Hematopoietic multipotent progenitor cell treated with erythropoietin and hydrocortisone succinate and interleukin-3 and kit ligand, for 15 days (in vitro differentiated cells): ENCODE measurements around the gene MAML2.
"Not testable (repeated sequence)": the region's sequence is repeated elsewhere in the genome, so short reads cannot be mapped to it uniquely, and the experiment has no call there.

Experiments used
- DNase-seq: peaks from one replicate; pipeline ENCODE4 v3.0.0-alpha.2; 2015; ENCODE audit warnings: low spot score

Gene MAML2

DNA sequence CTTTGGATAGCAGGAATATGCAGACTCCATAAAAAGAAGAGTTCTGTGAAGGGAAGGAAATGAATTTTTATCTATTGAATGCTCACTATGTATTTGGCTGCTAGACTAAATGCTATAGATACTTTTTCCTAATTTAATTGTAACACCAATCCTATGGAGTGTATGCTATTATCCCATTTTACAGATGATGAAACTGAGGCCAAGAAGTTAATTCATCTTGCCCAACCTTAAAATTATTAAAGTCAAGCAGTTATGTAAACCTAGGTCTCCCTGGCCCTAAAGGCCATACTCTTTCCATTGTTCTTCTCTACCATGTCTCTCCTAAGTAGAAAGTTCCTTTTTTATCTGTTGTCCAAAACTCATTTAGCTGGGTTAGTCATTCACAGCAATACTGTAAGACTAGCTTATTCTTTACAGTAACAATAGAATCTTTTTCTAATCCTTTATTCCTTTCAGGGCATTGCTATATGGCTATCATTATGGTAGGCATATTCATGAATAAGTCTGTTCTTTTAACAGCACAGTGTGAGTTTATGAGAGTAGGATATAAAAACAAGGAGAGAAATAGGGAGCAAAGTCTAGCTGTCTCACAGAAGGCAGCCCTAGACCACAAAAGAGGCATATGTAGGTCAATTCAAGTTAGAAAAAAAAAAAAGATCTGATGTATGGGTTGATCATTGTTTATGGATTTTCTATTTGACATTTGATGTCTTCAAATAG is 50.5 kb downstream of the MAML2 start:
- no peak for DNase-seq

DNA sequence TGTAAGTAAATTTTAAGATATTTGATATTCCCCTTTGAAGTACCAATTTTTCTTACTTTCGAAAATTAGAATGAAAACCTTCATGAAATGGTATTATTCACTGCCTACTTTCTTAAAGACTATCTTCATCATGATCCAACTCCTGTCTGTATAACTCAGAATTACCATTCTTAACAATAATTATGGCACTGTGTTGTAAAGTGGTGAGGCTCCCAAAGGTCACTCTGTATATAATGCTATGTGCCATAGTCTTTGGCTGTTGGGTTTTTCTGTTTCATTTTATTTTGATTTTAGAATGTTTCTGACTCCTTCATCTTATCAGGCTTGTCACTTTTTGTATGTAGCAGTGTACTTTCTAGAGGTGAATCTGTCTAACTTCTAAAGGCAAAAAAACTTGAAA is 52.4 kb downstream of the MAML2 start:
- DNase-seq: no peak

DNA sequence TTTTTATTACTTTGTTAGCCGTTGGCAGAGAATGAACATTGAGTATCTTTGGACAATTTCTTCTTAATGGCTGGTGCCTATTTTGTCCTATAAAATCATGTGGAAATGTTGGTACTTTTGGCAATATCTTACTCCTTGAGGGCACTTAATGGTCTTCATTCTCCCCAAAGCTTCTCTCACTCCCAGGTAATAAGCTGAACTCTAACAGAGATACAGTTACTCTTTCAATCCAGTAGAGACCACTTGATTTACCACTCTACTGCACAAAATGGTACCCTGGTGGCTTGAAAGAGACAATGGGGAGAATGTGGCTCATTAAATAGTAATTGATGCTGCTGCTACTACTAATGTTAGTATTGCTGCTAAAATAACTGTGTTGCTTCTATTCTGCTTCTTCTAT is 53.0 kb downstream of the MAML2 start:
- no peak for DNase-seq

DNA sequence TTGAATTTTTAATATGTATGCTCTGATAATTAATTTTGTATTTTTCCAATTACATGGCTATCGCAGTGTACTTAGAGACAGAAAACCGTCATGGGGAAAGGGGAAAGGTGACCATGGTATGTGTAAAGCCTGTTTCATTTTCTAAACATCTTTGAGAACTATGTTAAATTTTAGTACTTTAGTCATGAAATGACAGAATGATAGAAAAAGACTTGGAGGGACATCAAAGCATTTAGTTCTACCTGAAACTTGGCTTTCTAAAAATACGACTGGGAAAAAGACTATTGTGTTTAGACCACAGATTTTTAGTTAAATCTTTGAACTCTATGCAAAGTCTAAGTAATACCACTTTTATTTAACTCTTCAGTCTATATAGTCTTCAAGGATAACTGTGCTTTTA is 54.1 kb downstream of the MAML2 start:
- no peak for DNase-seq

DNA sequence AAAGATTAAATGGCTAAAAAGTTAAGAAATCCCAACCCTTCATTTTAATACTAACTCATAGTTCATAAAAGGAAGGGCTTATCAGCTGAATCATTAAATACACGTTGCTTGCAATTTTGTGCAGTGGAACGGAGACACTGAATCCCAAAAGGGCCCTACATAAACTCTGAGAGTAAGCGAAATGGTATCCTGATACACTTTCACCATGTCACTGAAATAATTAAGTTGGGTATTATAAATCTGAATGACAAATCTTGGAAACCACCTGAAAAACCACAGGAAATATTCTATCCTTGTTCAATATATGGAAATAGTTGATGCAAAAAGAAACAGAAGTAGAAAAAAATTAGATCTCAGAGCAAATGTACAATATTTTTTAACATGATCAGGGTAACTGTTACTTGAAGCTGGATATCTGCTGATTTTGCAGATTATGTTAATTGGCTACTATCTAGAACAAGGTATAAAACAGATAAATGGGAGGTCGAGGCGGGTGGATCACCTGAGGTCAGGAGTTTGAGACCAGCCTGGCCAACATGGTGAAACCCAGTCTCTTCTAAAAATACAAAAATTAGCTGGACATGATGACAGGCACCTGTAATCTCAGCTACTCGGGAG is 55.1 kb downstream of the MAML2 start:
- DNase-seq: no peak

DNA sequence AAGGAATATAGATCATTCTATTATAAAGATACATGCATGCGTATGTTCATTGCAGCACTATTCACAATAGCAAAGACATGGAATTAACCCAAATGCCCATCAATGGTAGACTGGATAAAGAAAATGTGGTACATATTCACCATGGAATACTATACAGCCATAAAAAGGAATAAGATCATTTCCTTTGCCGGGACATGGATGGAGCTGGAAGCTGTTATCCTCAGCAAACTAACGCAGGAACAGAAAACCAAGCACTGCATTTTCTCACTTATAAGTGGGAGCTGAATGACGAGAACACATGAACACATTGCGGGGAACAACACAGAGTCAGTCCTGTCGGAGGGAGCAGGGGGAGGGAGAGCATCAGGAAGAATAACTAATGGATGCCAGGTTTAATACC is 57.0 kb downstream of the MAML2 start:
- DNase-seq: not testable (repeated sequence)

DNA sequence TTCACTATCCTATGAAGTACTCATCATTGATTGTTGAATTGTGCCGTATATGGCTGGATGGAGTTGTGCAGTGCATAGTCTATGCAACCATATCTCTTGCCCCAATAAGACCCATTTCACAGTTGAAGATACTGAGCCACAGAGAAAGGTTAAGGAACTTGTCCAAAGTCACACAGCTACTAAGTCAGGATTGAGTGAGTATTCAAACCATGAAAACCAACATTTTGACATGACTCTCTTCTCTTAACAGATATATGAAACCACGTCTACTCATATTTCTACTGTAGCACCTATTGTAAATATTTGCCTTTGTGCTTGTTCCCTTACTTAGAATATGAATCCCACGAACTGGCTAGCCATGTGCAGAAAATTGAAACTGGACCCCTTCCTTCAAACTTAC is 58.1 kb downstream of the MAML2 start:
- DNase-seq: no peak

DNA sequence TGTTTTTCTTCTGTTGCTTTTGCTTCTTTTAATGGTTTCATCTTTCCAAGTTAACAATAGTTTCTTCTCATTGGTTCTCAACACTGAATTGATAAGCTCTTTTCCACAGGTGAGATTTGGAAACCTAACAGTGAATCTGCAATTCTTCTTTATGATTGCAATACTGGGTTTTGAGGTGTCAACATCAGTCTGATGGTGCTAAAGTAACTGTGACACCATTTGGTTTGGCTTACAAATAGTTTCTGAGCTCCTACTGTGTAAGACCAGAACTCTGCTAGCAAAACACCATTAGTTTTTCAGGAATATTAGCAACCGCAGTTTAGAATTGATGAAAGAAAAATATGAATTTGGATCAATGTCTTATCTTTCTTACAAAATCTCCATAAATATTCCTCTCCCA is 58.6 kb downstream of the MAML2 start:
- DNase-seq: no peak

DNA sequence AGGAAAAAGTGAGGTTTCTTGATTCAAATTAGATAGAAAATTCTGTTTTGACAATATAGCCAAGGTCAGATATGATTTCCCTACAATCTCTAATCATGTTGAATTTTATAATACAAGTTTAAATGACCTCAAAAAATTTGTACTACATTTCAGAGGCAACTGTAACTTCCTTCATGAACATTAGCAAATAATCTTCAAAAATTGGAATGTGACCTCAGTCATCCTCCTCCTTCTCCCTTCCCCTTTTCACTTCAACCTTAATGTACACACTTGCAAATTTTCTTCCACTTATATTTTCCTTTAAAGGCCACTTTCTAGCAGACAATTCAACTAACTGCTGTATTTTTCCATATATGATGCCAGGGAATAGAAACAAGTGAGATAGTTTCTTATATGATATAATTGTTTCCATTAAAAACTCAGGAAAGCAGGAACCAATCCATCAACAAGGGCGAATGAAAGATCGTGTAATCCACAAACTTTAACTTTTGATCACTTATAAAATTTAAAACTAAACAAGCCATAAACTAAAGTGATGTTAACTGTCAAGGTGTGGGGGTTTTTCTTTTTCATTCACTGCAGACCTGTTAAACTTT is 60.3 kb downstream of the MAML2 start:
- DNase-seq: no peak

DNA sequence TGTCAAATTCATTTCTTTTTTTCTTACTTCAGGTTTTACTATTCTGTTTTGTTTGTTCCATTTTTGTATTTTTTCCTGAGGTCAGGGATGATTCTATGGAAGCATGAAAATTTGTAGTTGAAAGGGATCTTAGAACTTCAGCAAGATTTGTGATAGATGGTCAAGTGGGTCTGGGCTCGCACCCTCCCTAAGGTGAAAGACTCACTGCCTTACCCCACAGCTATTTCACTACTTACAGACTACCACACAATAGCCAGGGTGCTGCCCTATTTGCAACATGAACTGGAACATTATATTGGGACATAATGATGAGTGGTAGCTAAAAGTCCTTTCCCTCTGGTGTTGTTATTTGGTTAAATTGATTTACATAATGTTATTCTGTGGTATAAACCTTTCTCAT is 62.6 kb downstream of the MAML2 start:
- DNase-seq: no peak

DNA sequence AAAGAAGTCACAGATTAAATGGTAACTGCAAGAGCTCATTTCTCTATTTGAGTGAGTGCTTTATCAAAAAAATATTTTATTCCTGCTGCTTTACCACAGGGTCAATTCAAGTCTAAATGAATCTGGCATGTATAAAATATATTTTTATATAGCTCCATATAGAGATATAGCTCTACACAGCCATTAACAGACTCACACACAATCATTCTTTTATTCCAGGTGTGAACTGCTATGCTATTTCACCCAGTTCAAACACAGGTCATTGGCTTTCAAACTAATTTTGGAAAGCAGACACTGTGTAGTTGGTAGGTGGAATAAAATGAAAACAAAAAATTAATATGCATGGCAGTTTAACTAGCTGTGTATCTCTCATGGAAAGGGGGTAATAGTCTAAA is 63.1 kb downstream of the MAML2 start:
- no peak for DNase-seq

DNA sequence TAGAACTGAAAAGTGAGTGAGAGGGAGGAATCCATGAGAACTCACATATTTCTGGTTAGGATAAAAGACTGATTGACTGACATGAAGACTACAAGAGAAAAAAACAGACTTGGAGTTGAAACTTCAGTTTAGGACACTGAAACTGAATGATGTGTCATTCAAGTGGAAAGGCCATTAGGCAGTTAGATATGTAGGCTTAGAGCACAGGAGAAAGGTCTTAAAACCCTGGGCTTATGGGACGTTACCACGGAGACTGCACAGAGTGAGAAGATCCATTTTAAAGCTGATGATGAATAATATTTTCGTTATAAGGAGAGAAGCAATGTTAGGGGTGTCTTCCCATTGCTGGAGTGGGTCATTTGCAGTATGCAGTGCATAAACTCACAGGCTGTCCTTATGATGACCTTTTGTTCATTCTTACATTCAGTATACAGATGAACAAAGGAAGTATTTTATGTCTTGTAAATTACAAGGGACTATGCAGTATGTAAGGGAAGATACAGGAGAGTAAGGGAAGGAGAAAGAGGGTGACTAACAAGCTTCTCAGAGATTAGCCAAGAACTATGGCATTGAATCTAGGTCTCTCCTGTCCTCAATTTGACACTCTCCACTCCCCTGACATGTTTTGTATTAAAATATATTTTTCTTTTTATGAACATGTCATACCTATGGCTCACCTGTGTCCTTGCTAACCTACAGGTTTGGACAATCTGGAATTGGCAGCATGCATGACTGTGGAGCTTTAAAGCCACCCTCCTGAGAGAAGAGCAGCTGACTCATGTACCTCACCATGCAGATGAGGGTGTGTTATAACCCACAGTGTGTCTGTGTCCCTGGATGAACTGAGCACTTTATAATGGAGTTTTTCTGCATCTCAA is 63.7 kb downstream of the MAML2 start:
- DNase-seq: no peak

DNA sequence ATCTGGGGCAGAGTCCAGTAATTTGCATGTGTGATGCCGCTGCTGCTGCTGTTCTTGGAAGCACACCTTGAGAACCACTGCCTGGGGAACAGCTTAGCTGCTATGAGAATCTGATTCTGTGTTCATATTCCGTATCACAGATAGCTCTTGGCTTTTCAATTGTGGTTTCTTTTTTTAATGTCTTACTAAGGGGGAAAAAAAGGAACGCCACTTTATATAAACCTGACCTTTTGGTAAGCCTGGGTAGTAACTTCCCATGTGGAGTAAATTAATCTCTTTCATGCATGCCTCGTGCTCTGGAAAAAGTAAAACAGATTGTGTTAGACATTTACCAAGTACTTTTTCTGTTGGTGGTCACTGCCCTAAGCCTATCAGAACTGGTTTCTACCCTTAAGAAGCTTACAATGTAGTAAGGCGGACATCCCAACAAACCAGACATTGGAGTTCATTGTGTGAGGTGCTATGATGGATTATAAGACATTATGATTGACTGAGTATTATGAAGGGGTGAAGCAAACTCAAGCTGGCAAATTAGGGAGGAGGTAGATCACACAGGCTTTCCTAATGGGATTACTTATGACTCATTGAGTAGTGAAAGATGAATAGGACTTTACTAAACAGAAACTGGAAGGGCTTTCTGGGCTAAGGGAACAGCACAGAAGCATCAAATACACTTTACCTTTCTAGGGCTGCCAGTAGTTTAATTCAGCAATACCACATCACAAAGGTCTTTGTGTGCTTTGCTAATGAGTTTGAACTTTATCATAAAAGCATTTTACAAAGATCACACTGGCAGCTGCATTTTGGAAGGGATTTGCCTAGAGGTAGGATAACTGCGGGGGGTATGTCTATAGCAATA is 64.7 kb downstream of the MAML2 start:
- no peak for DNase-seq

DNA sequence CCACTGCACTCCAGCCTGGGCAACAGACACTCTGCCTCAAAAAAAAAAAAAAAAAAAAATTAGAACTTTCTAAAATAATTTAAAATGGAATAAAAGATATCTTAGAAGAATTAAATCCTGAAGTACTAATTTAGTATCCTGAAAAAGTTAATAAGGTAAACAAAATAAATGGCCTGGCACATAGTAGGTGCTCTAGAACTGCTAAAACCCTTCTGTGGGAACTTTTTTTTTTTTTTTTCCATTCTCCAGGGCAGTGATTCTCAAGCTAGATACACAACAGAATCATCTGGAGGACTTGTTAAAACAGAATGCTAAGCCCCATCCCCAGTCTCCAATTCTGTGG is 65.3 kb downstream of the MAML2 start:
- no peak for DNase-seq

DNA sequence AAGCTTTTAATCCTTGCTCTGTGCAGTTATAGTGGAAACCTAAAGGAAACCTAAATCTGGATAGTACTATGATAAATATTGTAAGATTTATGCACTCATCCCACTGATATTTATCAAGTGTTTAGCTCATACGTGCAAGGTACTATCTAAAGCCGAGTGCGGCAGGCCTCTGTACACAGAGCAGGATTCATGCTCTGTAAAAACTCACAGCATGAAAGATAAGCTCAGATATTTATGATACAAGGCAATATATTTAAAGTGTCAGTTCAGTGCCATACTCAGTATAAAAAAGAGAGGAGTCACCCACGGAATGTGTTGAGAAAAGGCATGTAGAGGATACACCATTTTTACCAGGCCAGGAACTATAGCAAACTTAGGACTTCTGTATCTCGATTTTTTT is 66.2 kb downstream of the MAML2 start:
- DNase-seq: no peak

DNA sequence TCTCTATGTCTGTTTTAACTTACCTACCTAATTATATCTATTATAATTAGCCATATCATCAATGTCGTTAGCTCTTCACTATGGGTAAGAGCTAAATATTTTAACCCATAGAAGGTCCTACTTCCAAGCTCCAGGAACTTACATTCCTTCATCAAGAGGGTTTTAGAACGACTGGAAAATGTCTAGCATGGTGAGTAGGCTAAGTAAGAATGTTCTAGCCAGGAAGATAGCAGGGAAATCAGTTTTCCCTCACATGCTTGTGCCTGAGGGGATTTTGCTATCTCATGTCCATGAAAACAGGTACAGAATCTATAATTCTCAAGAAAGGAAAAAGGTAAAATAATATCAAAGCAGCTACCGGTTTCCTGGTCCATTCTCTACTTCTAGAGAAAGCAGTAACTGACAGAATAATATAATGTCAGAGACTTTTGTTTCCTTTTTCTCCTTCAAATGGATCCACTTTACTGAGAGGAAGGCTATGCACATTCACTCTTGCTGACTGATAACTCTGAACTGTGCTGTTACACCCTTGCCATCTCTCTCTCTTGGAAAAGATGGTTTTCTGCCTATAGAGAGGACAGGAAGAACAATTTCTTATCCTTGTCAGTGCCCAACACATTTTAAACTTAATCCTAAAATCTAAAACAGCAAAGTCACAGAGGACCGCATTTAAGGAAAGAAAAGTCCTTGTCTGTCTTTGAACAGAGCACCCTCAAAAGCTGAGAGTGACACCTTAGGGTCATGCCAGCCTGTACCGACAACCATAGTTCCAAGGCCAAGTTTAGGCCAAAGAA is 67.0 kb downstream of the MAML2 start:
- DNase-seq: no peak

DNA sequence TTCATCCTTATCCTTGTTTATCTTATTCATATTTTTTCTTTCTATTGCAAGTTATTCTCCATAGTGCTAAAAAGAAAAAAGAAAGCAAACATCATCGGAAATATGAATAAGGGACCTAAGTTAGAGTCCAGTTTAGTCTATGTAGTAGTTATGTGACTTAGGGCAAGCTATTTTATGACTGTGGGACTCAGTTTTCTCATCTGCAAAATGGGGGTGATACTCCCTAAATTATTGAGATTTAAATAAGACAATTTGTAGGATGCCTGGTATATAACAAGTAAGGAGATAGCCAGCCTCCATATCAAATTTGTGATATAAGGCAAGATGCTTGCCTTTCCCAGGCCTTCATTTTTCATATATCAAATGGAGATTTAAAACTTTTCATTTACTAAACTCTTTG is 69.5 kb downstream of the MAML2 start:
- DNase-seq: no peak

DNA sequence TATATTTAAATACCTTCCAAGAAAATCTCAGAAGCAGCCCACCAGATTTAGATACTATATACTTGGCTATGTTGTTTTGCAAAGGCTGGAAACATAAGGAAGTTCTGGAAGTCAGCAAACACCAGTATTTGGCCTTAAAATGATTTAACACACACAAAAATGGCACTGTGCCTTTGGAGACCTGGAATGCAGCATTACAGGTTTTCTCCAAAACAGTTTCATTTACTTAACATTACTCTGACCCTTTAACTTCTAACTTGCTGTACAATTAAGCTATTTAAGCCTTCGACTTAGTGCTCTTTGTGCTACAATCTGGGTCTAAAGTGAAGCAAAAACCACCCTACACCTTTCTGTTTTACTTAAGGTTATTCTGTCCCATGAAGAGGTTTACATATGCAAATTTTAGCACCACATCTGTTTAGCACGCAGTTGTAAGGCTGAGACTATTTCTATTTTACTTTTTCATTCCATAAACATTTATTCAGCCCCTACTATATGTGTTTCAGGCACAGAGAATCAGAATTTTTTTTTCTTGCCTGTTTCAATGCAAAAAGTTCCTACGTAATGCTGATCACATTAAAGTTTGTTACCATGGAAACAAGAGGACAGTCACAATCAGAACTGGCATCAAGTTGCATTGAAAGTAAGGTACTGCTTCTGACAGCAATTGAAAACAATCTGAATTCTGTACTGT is 70.3 kb downstream of the MAML2 start:
- DNase-seq: no peak

DNA sequence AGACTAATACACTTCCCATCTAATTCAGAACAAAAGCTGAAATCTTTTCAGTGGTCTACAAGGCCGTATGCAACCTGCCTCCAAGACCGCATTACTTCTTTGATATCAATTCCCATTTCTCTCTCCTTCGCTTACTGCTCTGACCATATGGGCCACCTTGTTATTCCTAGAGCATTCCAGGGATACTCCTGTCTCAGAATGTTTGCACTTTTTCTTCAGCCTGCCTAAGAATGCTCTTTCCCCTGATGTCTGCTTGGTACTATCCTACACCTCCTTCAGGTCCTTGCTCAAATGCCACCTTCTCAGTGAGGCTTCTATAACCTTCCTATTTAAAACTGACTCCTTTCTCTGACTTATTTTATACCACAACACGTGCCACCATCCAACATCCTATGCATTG is 71.2 kb downstream of the MAML2 start:
- DNase-seq: no peak

DNA sequence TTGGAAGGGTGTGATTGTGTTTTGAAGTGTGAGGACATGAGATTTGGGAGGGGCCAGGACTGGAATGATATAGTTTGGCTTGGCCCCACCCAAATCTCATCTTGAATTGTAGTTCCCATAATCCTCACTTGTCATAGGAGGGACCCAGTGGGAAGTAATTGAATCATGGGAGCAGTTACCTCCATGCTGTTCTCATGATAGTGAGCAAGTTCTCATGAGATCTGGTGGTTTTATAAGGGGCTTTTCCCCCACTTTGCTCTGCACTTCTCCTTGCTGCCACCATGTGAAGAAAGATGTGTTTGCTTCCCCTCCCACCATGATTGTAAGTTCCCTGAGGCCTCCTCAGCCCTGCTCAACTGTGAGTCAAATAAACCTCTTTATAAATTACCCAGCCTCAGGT is 71.6 kb downstream of the MAML2 start:
- DNase-seq: not testable (repeated sequence)
